Measurements from ENCODE around the gene SERPINA9. TPM values are rescaled to one million over a fixed set of nuclear protein-coding genes. Genes with fewer than 3 reads are reported as not detected.

The SERPINA9 gene
- total and polyA plus RNA-seq, 2 of the 8 experiments (the other 6 are each of a cell fraction or from before 2014, with no cell fraction given) = not detected

DNA sequence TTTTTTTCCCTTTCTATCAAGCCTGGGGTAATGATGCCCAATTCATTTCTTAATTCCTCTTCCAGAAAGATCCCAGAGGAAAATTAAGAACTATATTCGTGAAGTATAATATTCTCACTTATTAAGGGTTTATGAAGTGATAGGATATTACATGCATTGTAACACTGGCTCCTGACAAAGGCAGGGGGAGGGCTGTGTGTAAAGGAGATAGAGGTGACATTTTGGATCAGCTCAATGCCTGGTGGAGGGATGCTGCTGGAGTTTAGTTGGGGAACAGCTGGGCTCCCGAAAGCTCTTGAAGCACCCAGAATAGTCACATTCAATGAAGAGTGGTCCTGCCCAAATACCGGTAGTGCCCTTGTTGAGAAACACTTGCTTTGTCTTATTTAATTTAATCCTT lies 24.2 kb downstream of the SERPINA9 start:
- Histone ChIP-seq H3K4ac (replicated peaks; ENCODE audit: insufficient read length, low read depth, low read length) (no peak overlapping the region), H3K4me1 (replicated peaks in 1 of 4; ENCODE audit: control insufficient read depth in 3 of 4, insufficient read depth in 4 of 4, low read length in 3 of 4) (peaks cover 10 to 27% (median 19%) of the 10 kb centered on the region in 4 experiments), H3K79me1 (ENCODE audit: low read depth, low read length) (no peaks in the 10 kb centered on the region), H3K4me3 (ENCODE audit: extremely low read depth in 1 of 4, insufficient read depth in 2 of 4, low read depth in 3 of 4, low read length in 4 of 4) (peak overlapping the region in 1 of 4 experiments; percentile 45; a peak in 2 of 8 replicates), H3K14ac (ENCODE audit: insufficient read length) (no peak overlapping the region), H3K36me3 (ENCODE audit: control insufficient read depth in 2 of 4, insufficient read depth in 4 of 4, low read length in 3 of 4) (no peaks in the 10 kb centered on the region), H3K4me2 (ENCODE audit: insufficient read depth in 1 of 2, low read depth in 2 of 2, low read length in 2 of 2) (peak overlapping the region; percentile 47 to 75), H2BK20ac (ENCODE audit: low read length) (peak overlapping the region; percentile 23; the same call in 1 of the 2 replicates), H2AFZ (ENCODE audit: low read length) (no peak overlapping the region), H3K56ac (replicated peaks; ENCODE audit: insufficient read length, low read depth, low read length) (no peak overlapping the region), H3K79me2 (ENCODE audit: control insufficient read depth in 1 of 2, insufficient read depth in 2 of 2, low read length in 2 of 2) (no peaks in the 10 kb centered on the region), H3K27ac (ENCODE audit: low read depth, low read length) (no peak overlapping the region), H2AK5ac (ENCODE audit: low read depth, low read length) (no peak overlapping the region), H3K9me3 (ENCODE audit: insufficient read depth in 2 of 2, low read depth in 1 of 2, low read length in 1 of 2) (0 out of 4 replicates have a peak, but pooled peaks cover 0 to 5% of the 10 kb centered on the region in 2 experiments), H2BK120ac (replicated peaks; ENCODE audit: low read depth, low read length) (peak overlapping the region; percentile 91), H4K5ac (ENCODE audit: insufficient read length, low read depth, low read length) (peak overlapping the region; percentile 34), H2BK5ac (ENCODE audit: low read depth, low read length) (peak overlapping the region; percentile 55; the same call in 1 of the 2 replicates), H3K23ac (ENCODE audit: insufficient read length) (no peak overlapping the region), H3K9ac (replicated peaks in 1 of 4; ENCODE audit: extremely low read depth in 1 of 4, low read depth in 3 of 4, low read length in 3 of 4) (no peak overlapping the region), H3K27me3 (replicated peaks in 1 of 4; ENCODE audit: control insufficient read depth in 3 of 4, extremely low read depth in 1 of 4, insufficient read depth in 3 of 4, low read length in 3 of 4) (no peaks in the 10 kb centered on the region; a peak in 1 of 7 replicates), H4K20me1 (replicated peaks in 1 of 2; ENCODE audit: control insufficient read depth in 1 of 2, insufficient read depth in 2 of 2, low read length in 2 of 2) (no peaks in the 10 kb centered on the region), H3K18ac (ENCODE audit: extremely low read depth, low read length) (peak overlapping the region; percentile 75), H3K23me2 (ENCODE audit: low read depth, low read length) (peaks cover 2% of the 10 kb centered on the region; the same call in 1 of the 2 replicates), H4K91ac (replicated peaks; ENCODE audit: insufficient read length, low read length) (peak overlapping the region; percentile 92), H4K8ac (ENCODE audit: extremely low read depth, insufficient read depth, low read length) (no peak overlapping the region), H2BK12ac (ENCODE audit: low read depth, low read length) (peak overlapping the region; percentile 22; the same call in 1 of the 2 replicates), H2BK15ac (ENCODE audit: low read length) (no peak overlapping the region)
- WGBS, 2 experiments (ENCODE audit: extremely low coverage in 1 of 2, insufficient coverage in 1 of 2, insufficient read length in 1 of 2, insufficient replicate concordance in 2 of 2, low coverage in 1 of 2, low lambda C conversion rate in 2 of 2, missing lambda C conversion rate in 1 of 2) = 25% methylated on average over 3 of the region's 3 CpGs; no CpG with 5 or more reads in 1 of the 2 experiments
- POLR2A ChIA-PET (ENCODE audit: partially characterized antibody) = interaction anchor here (0.6 to 1.4 kb wide), 3 partner anchors 9 to 318 kb away, joined by 3 to 8 read pairs (median 3); partner anchors contain the start of gene GSC
- CTCF ChIA-PET (ENCODE audit: partially characterized antibody) = interaction anchor here (0.5 to 2.5 kb wide), 8 partner anchors 18 to 190 kb away, joined by 3 to 13 read pairs (median 4); no protein-coding TSS in a partner anchor
- FAIRE-seq (no peak), DNase-seq (ENCODE audit: low read depth in 1 of 2, low spot score in 2 of 2) (peak in 1 of 2 experiments; percentile 47)

Measured in H1 (cell line).